Glutamatergic neuron (in vitro differentiated cells): ENCODE measurements around the gene BHMT2. TPM values are rescaled to one million over a fixed set of nuclear protein-coding genes. Genes with fewer than 3 reads are reported as not detected.

Source experiments
- DNase-seq: peaks from one replicate; pipeline ENCODE4 v3.0.0; 2022
- H3K27ac Mint-ChIP-seq: one replicate; pipeline ENCODE4 v1.8.0; 2020; ENCODE audit warnings: mild to moderate bottlenecking, mixed read lengths, inconsistent platforms; ENCODE audit not compliant: unreplicated experiment
- H3K27me3 Mint-ChIP-seq: one replicate; pipeline ENCODE4 v1.8.0; 2020; ENCODE audit warnings: mild to moderate bottlenecking, moderate library complexity, mixed read lengths, inconsistent platforms; ENCODE audit not compliant: unreplicated experiment
- H3K36me3 Mint-ChIP-seq: one replicate; pipeline ENCODE4 v1.8.0; 2020; ENCODE audit warnings: mild to moderate bottlenecking, mixed read lengths, inconsistent platforms; ENCODE audit not compliant: unreplicated experiment
- H3K4me1 Mint-ChIP-seq: one replicate; pipeline ENCODE4 v1.8.0; 2020; ENCODE audit warnings: mild to moderate bottlenecking, low read depth, mixed read lengths, inconsistent platforms; ENCODE audit not compliant: unreplicated experiment
- H3K4me3 Mint-ChIP-seq: one replicate; pipeline ENCODE4 v1.8.0; 2020; ENCODE audit warnings: mild to moderate bottlenecking, mixed read lengths, inconsistent platforms; ENCODE audit not compliant: unreplicated experiment
- H3K9me3 Mint-ChIP-seq: one replicate; pipeline ENCODE4 v1.8.0; 2020; ENCODE audit warnings: mild to moderate bottlenecking, moderate library complexity, mixed read lengths, inconsistent platforms; ENCODE audit not compliant: unreplicated experiment
- total RNA-seq: library from RNA; stranded (reverse); fragmentation: NEBNext Ultra II Directional; extraction: Animal tissue kit (Norgen Biotek cat#: 25700); gene quantifications from one replicate; pipeline ENCODE4 v1.2.1, GENCODE V29; 2021; ENCODE audit not compliant: unreplicated experiment
- TF ChIP-seq, protein P1 (sequence below): fragments of 200-600 bp; sonication (generic); IDR thresholded peaks from one replicate; pipeline ENCODE4 v1.5.0; 2021; ENCODE audit not compliant: partially characterized antibody, unreplicated experiment

The BHMT2 gene
- total RNA-seq, 1 donor from 2014 or later = not detected

DNA sequence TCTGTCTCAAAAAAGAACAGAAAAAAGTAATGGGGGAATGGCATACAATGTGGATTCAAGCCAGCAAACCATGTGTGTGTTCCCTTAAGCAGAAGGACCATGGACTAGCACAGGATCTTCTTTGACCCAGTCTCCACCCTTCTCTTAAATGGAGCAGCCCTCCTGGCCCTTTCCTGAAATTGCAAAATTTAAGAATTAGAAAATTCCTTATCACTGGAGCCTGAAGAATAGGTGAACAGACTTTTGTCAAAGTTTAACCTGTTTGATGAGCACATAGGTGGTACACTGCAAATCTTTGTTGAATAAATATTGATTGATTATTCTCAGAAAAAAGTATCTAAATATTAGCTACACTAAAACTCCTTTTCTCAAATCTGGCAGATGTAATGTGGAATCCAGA lies 12.7 kb upstream of the BHMT2 start:
- Mint-ChIP-seq H3K9me3 (peaks cover 1% of the 10 kb centered on the region), H3K36me3 (no peaks in the 10 kb centered on the region), H3K4me1 (no peaks in the 10 kb centered on the region), H3K27me3 (peaks cover 4% of the 10 kb centered on the region), H3K4me3 (no peak overlapping the region), H3K27ac (no peak overlapping the region)
- TF ChIP-seq, protein P1, sequence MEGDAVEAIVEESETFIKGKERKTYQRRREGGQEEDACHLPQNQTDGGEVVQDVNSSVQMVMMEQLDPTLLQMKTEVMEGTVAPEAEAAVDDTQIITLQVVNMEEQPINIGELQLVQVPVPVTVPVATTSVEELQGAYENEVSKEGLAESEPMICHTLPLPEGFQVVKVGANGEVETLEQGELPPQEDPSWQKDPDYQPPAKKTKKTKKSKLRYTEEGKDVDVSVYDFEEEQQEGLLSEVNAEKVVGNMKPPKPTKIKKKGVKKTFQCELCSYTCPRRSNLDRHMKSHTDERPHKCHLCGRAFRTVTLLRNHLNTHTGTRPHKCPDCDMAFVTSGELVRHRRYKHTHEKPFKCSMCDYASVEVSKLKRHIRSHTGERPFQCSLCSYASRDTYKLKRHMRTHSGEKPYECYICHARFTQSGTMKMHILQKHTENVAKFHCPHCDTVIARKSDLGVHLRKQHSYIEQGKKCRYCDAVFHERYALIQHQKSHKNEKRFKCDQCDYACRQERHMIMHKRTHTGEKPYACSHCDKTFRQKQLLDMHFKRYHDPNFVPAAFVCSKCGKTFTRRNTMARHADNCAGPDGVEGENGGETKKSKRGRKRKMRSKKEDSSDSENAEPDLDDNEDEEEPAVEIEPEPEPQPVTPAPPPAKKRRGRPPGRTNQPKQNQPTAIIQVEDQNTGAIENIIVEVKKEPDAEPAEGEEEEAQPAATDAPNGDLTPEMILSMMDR = no peak
- no peak for DNase-seq

DNA sequence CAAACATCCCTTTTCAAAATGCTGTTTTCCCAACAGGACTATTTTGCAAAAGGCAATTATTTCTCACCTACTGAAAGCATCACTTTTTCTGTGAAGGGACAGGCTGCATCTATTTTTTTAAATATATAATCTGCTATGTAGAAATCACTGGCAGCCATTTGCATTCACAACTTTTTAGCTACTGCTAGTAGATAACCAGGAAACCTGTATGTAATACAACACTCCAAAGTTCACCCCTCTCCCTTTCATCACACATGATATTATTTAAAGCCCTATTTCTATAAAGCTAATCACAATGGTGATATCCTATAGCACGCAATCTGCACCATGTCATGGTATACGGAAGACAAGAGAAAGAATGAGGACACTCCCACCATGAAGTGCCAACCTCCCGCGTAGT lies 9.9 kb upstream of the BHMT2 start:
- Mint-ChIP-seq H3K4me1 (no peaks in the 10 kb centered on the region), H3K36me3 (no peaks in the 10 kb centered on the region), H3K27ac (no peak overlapping the region), H3K27me3 (peaks cover 4% of the 10 kb centered on the region), H3K9me3 (peaks cover 3% of the 10 kb centered on the region), H3K4me3 (no peak overlapping the region)
- no peak for DNase-seq
- TF ChIP-seq, protein P1 = no peak

DNA sequence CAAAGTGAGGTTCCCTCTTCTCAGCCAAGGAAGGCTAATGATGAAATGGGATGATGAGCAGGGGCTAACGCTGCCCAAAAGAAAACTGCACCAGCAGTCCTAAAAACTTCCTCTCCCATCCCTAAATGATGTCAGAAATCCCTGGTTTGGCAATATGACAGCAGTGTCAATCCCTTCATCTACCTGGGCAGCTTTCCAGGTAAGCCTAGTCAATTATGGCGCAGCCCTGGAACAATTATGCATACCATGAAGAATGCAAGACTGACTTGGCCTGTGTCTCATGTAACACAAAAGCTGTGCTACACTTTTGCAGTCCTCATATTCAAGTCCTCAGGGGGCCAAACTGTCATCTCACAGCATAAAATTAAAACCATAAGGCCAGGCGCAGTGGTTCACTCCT lies 7.1 kb upstream of the BHMT2 start:
- TF ChIP-seq, protein P1 = no peak
- peaks cover 4% of the 10 kb centered on the region for H3K27me3 Mint-ChIP-seq
- peaks cover 3% of the 10 kb centered on the region for H3K9me3 Mint-ChIP-seq
- H3K4me1 Mint-ChIP-seq = no peaks in the 10 kb centered on the region
- no peak for DNase-seq
- H3K36me3 Mint-ChIP-seq = no peaks in the 10 kb centered on the region
- no peak overlapping the region for H3K27ac Mint-ChIP-seq
- H3K4me3 Mint-ChIP-seq = no peak overlapping the region

DNA sequence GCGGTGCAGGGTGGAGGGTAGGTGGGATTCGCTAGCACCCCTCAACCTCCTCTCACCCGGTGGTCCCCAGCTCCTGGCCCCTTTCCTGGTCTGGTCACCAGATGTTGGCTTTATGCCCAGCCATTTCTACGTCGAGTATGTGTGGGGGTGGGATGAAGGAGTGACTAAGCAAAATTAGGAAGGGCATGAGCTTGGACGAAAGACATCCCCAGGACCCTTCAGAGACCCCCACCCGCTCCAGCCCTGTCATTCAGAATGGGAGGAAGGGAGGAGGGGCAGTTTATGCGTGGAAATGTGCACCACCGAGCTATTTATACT lies 742 bp downstream of the BHMT2 start:
- Mint-ChIP-seq H3K27ac (no peak overlapping the region), H3K4me1 (no peaks in the 10 kb centered on the region), H3K9me3 (peaks cover 2% of the 10 kb centered on the region), H3K27me3 (peaks cover 1% of the 10 kb centered on the region), H3K36me3 (peaks cover 7% of the 10 kb centered on the region), H3K4me3 (no peak overlapping the region)
- TF ChIP-seq, protein P1 = no peak
- no peak for DNase-seq

DNA sequence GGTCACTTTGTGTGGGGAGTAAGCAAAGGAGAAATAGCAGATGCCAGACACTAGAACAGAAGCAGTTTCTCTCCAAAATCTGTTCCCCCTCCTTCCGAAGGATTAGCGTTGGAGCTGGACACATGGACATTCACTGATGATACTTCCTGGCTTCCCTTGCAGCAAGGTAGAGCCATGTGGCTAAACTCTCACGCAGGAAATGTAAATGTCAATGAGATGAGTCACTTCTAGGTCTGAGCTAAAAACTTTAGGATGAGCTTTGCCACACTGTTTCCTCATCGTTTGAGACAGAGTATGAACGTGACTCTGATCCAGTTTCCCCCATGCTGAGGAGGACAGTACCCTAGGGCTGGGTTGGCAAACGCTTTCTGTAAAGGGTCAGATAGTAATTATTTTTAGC lies 5.1 kb downstream of the BHMT2 start:
- H3K36me3 Mint-ChIP-seq = peaks cover 7% of the 10 kb centered on the region
- H3K4me1 Mint-ChIP-seq = no peaks in the 10 kb centered on the region
- TF ChIP-seq, protein P1 = no peak
- DNase-seq = no peak
- no peak overlapping the region for H3K4me3 Mint-ChIP-seq
- H3K9me3 Mint-ChIP-seq = peaks cover 2% of the 10 kb centered on the region
- H3K27me3 Mint-ChIP-seq = no peaks in the 10 kb centered on the region
- H3K27ac Mint-ChIP-seq = no peak overlapping the region
